A549 (cell line): ENCODE data around the gene RAD9A. TPM values are rescaled to one million over a fixed set of nuclear protein-coding genes. Genes with fewer than 3 reads are reported as not detected.

Source experiments
- ATAC-seq, 2 experiments: fragments of 200-7000 bp in 1 of 2; fragments of >200 bp in 1 of 2; cut with Nextera tagmentation in 1 of 2; cut with Tn5 transposase in 1 of 2; 3 replicates each; pipeline versions ENCODE4 v1.8.0 to v1.9.1; 2018 to 2020; ENCODE audit warnings: mild to moderate bottlenecking in 1 of 2, moderate library complexity in 1 of 2
- CTCF ChIA-PET: fragments of 300-600 bp; sonication (Branson Sonifier 250); formaldehyde crosslinking; extraction: SDS; loops from one replicate; lab custom pipeline; 2021; ENCODE audit warnings: antibody characterized with exemption, inconsistent platforms; lab: Yijun Ruan, JAX
- POLR2A ChIA-PET: fragments of 350-600 bp; formaldehyde crosslinking; extraction: SDS; loops from one replicate; lab custom pipeline; 2021; ENCODE audit warnings: antibody characterized with exemption, inconsistent platforms; lab: Yijun Ruan, JAX
- DNase-seq, 2 experiments: peaks; one replicate each; pipeline versions ENCODE4 v3.0.0 to v3.0.0-alpha.2; 2011 to 2016; ENCODE audit warnings: low read depth in 1 of 2, low spot score in 1 of 2
- FAIRE-seq: peaks from 2 replicates; lab custom pipeline; 2011; peaks lifted over from hg19 to GRCh38; lab: Jason Lieb, UNC
- H3K27ac ChIP-seq, 2 experiments: fragments of >200 bp; sonication (Bioruptor Twin); formaldehyde crosslinking; 3 replicates each; pipeline ENCODE4 v1.5.1; 2016 to 2017
- H3K4me1 ChIP-seq: fragments of >200 bp; sonication (Bioruptor Twin); formaldehyde crosslinking; 3 replicates; pipeline ENCODE4 v1.6.1; 2016
- H3K4me2 ChIP-seq: fragments of >200 bp; sonication (Bioruptor Twin); formaldehyde crosslinking; 3 replicates; pipeline ENCODE4 v1.6.1; 2016
- H3K4me3 ChIP-seq: fragments of >200 bp; sonication (Bioruptor Twin); formaldehyde crosslinking; 3 replicates; pipeline ENCODE4 v1.5.1; 2016
- H3K9me3 ChIP-seq: fragments of >200 bp; sonication (Bioruptor Twin); formaldehyde crosslinking; 3 replicates; pipeline ENCODE4 v1.6.1; 2016
- CBX8 ChIP-seq: fragments of 200-600 bp; sonication (generic); IDR thresholded peaks from 2 replicates; pipeline ENCODE4 v1.6.1; 2016
- EHF ChIP-seq: fragments of 250-450 bp; sonication (Bioruptor Pico); IDR thresholded peaks from 2 replicates; pipeline ENCODE4 v1.5.0; 2020; ENCODE audit warnings: mild to moderate bottlenecking
- HES2 ChIP-seq: fragments of >200 bp; sonication (Bioruptor Twin); formaldehyde crosslinking; IDR thresholded peaks from 2 replicates; pipeline ENCODE4 v1.6.1; 2016
- KDM1A ChIP-seq: fragments of 200-600 bp; sonication (generic); IDR thresholded peaks from 2 replicates; pipeline ENCODE4 v1.6.1; 2016; ENCODE audit warnings: low read depth, mild to moderate bottlenecking
- MAFK ChIP-seq: fragments of 450-650 bp; IDR thresholded peaks from 2 replicates; pipeline ENCODE4 v1.6.1; 2014; ENCODE audit not compliant: partially characterized antibody
- RAD21 ChIP-seq, 2 experiments: fragments of >200 bp in 1 of 2; sonication (Bioruptor Twin) in 1 of 2; formaldehyde crosslinking in 1 of 2; IDR thresholded peaks in 1 of 2; conservative IDR thresholded peaks in 1 of 2; 2 replicates in 1 of 2; 3 replicates in 1 of 2; pipeline ENCODE4 v1.6.1; 2012 to 2018; ENCODE audit warnings: inconsistent platforms in 1 of 2
- RCOR1 ChIP-seq: fragments of 150-350 bp; IDR thresholded peaks from 2 replicates; pipeline ENCODE4 v1.6.1; 2014; ENCODE audit warnings: antibody characterized with exemption, low read length, low read depth
- SMC3 ChIP-seq: fragments of >200 bp; sonication (Bioruptor Twin); formaldehyde crosslinking; IDR thresholded peaks from 3 replicates; pipeline ENCODE4 v1.6.1; 2018; ENCODE audit warnings: inconsistent platforms
- WGBS: methylation state at CpG from one replicate; pipeline ENCODE4 v1.1.6; 2017; ENCODE audit errors: missing lambda C conversion rate; 5-methylcytosine and 5-hydroxymethylcytosine counted together
- polyA plus RNA-seq, 4 experiments: library from polyadenylated mRNA; depleted of rRNA in 3 of 4; stranded (reverse); fragments of >200 nt; fragmentation: RNase III in 1 of 4; extraction: RNeasy Plus Mini Kit Qiagen cat#74134 plus additional on column Dnase treatment in 1 of 4; gene quantifications; 2 replicates in 3 of 4; 3 replicates in 1 of 4; pipeline ENCODE4 v1.2.3, GENCODE V29; 2011 to 2017

The RAD9A gene
- polyA plus RNA-seq, 2 of the 4 experiments (the other 2 are of a cell fraction), result 19.0 to 43.7 TPM

- Histone ChIP-seq H3K4me3 (no peak overlapping the region), H3K9me3 (no peaks in the 10 kb centered on the region), H3K4me2 (no peak overlapping the region), H3K27ac (no peak overlapping the region), H3K4me1 (peaks cover 11% of the 10 kb centered on the region; the same call in 2 of the 3 replicates)
- FAIRE-seq (no peak), ATAC-seq (no peak), DNase-seq (no peak)
- WGBS, result 90% methylated on average over 3 of the region's 5 CpGs
- ChIA-PET POLR2A (no interaction called here), CTCF (interaction anchor here (0.7 to 46.2 kb wide), 8 partner anchors 11 to 132 kb away, joined by 3 to 1913 read pairs (median 4); partner anchors contain the start of genes CLCF1, POLD4 and RAD9A)
- no peak for TF ChIP-seq CBX8
These were observed 2.2 kb downstream of the RAD9A start for GRCh38 chr11:67393990-67394389.

- CTCF ChIA-PET, result interaction anchor here (27.6 to 46.2 kb wide), 2 partner anchors 15 to 37 kb away, joined by 626 to 1913 read pairs; partner anchors contain the start of genes CLCF1, POLD4 and RAD9A
- ATAC-seq (no peak), FAIRE-seq (no peak)
These were observed 3.9 kb downstream of the RAD9A start for GRCh38 chr11:67395555-67396258.

GRCh38 chr11:67396259-67396581 lies 4.4 kb downstream of the RAD9A start:
- WGBS, result 97% methylated on average over 7 of the region's 7 CpGs
- no peak overlapping the region for H3K27ac ChIP-seq
- no peak for DNase-seq
- H3K4me2 ChIP-seq, result no peak overlapping the region
- FAIRE-seq, result no peak
- H3K4me1 ChIP-seq, result peaks cover 14% of the 10 kb centered on the region
- no peak for ATAC-seq
- no peak overlapping the region for H3K4me3 ChIP-seq
- H3K9me3 ChIP-seq, result no peaks in the 10 kb centered on the region
- CTCF ChIA-PET, result interaction anchor here (27.6 to 46.2 kb wide), 2 partner anchors 15 to 38 kb away, joined by 626 to 1913 read pairs; partner anchors contain the start of genes CLCF1, POLD4 and RAD9A
- POLR2A ChIA-PET, result interaction anchor here (0.5 kb wide), 1 partner anchor 34 kb away, joined by 3 read pairs; no protein-coding TSS in a partner anchor
- TF ChIP-seq HES2, result no peak

More at GRCh38 chr11:67395555-67396258, 3.9 kb downstream of the RAD9A start:
- no peak overlapping the region for H3K4me2 ChIP-seq
- WGBS, result 90% methylated on average over 19 of the region's 19 CpGs
- no peak for DNase-seq
- H3K4me3 ChIP-seq, result no peak overlapping the region
- no peaks in the 10 kb centered on the region for H3K9me3 ChIP-seq
- H3K27ac ChIP-seq, result no peak overlapping the region
- no peak for TF ChIP-seq CBX8
- TF ChIP-seq MAFK, result peak; percentile 87
- H3K4me1 ChIP-seq, result peaks cover 16% of the 10 kb centered on the region
- POLR2A ChIA-PET, result no interaction called here

- no peak for TF ChIP-seq RAD21 (conservative IDR thresholded peaks at IDR 0.05 in 1 of 2, IDR thresholded peaks at IDR 0.05 in 1 of 2)
- TF ChIP-seq RCOR1, result no peak
- no peak for TF ChIP-seq EHF (CRISPR knock-in tag)
- no peak for TF ChIP-seq KDM1A
- H3K27ac ChIP-seq, result no peak overlapping the region
- H3K4me1 ChIP-seq, result peaks cover 14% of the 10 kb centered on the region
- WGBS, result 85% methylated on average over 13 of the region's 13 CpGs
- no peaks in the 10 kb centered on the region for H3K9me3 ChIP-seq
- H3K4me3 ChIP-seq, result no peak overlapping the region
- no peak overlapping the region for H3K4me2 ChIP-seq
- ChIA-PET CTCF (interaction anchor here (27.6 to 46.2 kb wide), 2 partner anchors 16 to 38 kb away, joined by 626 to 1913 read pairs; partner anchors contain the start of genes CLCF1, POLD4 and RAD9A), POLR2A (interaction anchor here (0.5 kb wide), 1 partner anchor 34 kb away, joined by 3 read pairs; no protein-coding TSS in a partner anchor)
- DNase-seq (no peak), FAIRE-seq (no peak), ATAC-seq (no peak)
These were observed 5.0 kb downstream of the RAD9A start for GRCh38 chr11:67396587-67397389.

GRCh38 chr11:67397536-67397935 lies 5.8 kb downstream of the RAD9A start:
- H3K27ac ChIP-seq, result no peak overlapping the region
- no peak for TF ChIP-seq SMC3
- WGBS, result 94% methylated on average over 6 of the region's 6 CpGs
- peaks cover 17% of the 10 kb centered on the region for H3K4me1 ChIP-seq
- CTCF ChIA-PET, result interaction anchor here (1.0 to 46.2 kb wide), 5 partner anchors 16 to 136 kb away, joined by 3 to 1913 read pairs (median 4); partner anchors contain the start of genes CLCF1, PITPNM1, POLD4 and RAD9A
- no peaks in the 10 kb centered on the region for H3K9me3 ChIP-seq
- POLR2A ChIA-PET, result no interaction called here
- DNase-seq, result no peak
- ATAC-seq, result no peak
- no peak overlapping the region for H3K4me2 ChIP-seq
- FAIRE-seq, result no peak
- no peak overlapping the region for H3K4me3 ChIP-seq
